ENCODE measurements around the gene PNPLA6. TPM values are rescaled to one million over a fixed set of nuclear protein-coding genes. Genes with fewer than 3 reads are reported as not detected.

The PNPLA6 gene
- total and polyA plus RNA-seq, 9 of the 15 experiments (the other 6 are each of a cell fraction or from before 2014, with no cell fraction given), result 0.07 to 30.2 (median 8.3) TPM

DNA sequence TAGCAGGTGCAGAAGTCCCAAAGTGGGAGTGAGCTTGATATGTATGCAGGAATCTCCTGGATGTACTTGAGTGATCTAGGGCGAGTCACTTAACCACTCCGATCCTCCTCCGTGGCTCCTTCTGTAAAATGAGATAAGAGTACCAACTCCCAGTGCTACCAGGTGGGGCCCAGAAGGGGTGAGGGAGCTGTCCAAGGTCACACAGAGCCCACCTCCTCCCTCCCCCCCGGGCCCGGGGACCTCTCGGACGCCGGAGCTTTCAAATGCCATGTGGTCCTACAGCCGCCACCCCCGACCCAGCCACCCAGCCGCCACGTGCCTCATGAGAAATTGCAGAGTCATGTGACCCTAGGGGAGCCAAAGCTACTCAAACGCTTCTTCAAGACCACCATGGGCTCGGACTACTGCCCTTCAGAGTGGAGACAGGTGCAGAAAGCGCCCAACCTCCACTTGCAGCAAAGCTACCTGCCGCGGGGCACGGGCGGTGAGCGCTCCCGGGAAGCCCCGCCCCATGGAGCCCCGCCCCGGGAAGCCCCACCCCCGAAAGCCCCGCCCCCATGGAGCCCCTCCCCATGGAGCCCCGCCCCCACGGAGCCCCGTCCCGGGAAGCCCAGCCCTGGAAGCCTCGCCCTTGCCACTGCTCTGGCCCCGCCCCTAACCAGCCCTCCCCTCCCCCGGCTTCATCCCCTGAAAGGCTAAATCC lies 29.7 kb upstream of the PNPLA6 start (continued):
- TF ChIP-seq, protein P1, sequence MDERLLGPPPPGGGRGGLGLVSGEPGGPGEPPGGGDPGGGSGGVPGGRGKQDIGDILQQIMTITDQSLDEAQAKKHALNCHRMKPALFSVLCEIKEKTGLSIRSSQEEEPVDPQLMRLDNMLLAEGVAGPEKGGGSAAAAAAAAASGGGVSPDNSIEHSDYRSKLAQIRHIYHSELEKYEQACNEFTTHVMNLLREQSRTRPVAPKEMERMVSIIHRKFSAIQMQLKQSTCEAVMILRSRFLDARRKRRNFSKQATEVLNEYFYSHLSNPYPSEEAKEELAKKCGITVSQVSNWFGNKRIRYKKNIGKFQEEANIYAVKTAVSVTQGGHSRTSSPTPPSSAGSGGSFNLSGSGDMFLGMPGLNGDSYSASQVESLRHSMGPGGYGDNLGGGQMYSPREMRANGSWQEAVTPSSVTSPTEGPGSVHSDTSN (CRISPR knock-in tag; IDR thresholded peaks at IDR 0.05; ENCODE audit: low read depth), result no peak
- TF ChIP-seq, protein P1 (tag; conservative IDR thresholded peaks at IDR 0.05; ENCODE audit: low read depth), result no peak
- TF ChIP-seq TBP (optimal IDR thresholded peaks at IDR 0.05; ENCODE audit: low read depth, low read length) (peak; percentile 9), ATF1 (CRISPR knock-in tag; IDR thresholded peaks at IDR 0.05) (no peak), ATF1 (tag; IDR thresholded peaks at IDR 0.05) (peak; percentile 15; the same call in 1 of the 2 replicates), PHF8 (IDR thresholded peaks at IDR 0.05; ENCODE audit: borderline replicate concordance, low read length) (peak; percentile 62; the same call in 1 of the 2 replicates), MAX (CRISPR knock-in tag; IDR thresholded peaks at IDR 0.05) (peak; percentile 94), SMARCA4 (IDR thresholded peaks at IDR 0.05) (peak; percentile 48; the same call in 1 of the 2 replicates), HBP1 (CRISPR knock-in tag; IDR thresholded peaks at IDR 0.05) (peak; percentile 41; the same call in 1 of the 2 replicates), ARID1B (IDR thresholded peaks at IDR 0.05) (peak; percentile 74), BMI1 (IDR thresholded peaks at IDR 0.05; ENCODE audit: low read length) (no peak), GTF2F1 (IDR thresholded peaks at IDR 0.05; ENCODE audit: low read depth, low read length) (no peak), ASH1L (IDR thresholded peaks at IDR 0.05; ENCODE audit: borderline replicate concordance, low read depth, partially characterized antibody) (no peak), KLF1 (tag; IDR thresholded peaks at IDR 0.05) (0 out of 2 replicates have a peak, but pooled peaks have one; percentile 28), VEZF1 (CRISPR knock-in tag; IDR thresholded peaks at IDR 0.05) (peak; percentile 67), POLR3G (IDR thresholded peaks at IDR 0.05; ENCODE audit: extremely low read depth, insufficient read length, insufficient replicate concordance) (no peak), KLF6 (CRISPR knock-in tag; IDR thresholded peaks at IDR 0.05; ENCODE audit: borderline replicate concordance) (0 out of 2 replicates have a peak, but pooled peaks have one; percentile 7)
- TF ChIP-seq, protein P2, sequence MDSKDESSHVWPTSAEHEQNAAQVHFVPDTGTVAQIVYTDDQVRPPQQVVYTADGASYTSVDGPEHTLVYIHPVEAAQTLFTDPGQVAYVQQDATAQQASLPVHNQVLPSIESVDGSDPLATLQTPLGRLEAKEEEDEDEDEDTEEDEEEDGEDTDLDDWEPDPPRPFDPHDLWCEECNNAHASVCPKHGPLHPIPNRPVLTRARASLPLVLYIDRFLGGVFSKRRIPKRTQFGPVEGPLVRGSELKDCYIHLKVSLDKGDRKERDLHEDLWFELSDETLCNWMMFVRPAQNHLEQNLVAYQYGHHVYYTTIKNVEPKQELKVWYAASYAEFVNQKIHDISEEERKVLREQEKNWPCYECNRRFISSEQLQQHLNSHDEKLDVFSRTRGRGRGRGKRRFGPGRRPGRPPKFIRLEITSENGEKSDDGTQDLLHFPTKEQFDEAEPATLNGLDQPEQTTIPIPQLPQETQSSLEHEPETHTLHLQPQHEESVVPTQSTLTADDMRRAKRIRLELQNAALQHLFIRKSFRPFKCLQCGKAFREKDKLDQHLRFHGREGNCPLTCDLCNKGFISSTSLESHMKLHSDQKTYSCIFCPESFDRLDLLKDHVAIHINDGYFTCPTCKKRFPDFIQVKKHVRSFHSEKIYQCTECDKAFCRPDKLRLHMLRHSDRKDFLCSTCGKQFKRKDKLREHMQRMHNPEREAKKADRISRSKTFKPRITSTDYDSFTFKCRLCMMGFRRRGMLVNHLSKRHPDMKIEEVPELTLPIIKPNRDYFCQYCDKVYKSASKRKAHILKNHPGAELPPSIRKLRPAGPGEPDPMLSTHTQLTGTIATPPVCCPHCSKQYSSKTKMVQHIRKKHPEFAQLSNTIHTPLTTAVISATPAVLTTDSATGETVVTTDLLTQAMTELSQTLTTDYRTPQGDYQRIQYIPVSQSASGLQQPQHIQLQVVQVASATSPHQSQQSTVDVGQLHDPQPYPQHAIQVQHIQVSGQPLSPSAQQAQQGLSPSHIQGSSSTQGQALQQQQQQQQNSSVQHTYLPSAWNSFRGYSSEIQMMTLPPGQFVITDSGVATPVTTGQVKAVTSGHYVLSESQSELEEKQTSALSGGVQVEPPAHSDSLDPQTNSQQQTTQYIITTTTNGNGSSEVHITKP (IDR thresholded peaks at IDR 0.05; ENCODE audit: partially characterized antibody), result peak; percentile 69
